HCT116 (cell line): ENCODE data around the gene ITGAE. TPM values are rescaled to one million over a fixed set of nuclear protein-coding genes. Genes with fewer than 3 reads are reported as not detected.

Source experiments
- ATAC-seq: fragments of 200-7000 bp; cut with Tn5 transposase; 2 replicates; pipeline ENCODE4 v1.9.1; 2020; ENCODE audit warnings: mild to moderate bottlenecking, moderate library complexity
- BruUV-seq: library from RNA; stranded (reverse); fragments of 400-500 nt; replicated peaks from 2 replicates; lab custom pipeline; 2021; lab: Mats Ljungman, UMichigan
- CTCF ChIA-PET: fragments of 300-600 bp; sonication (Branson Sonifier 250); formaldehyde crosslinking; loops from one replicate; lab custom pipeline; 2021; ENCODE audit warnings: antibody characterized with exemption; lab: Charles Lee
- POLR2A ChIA-PET: fragments of 300-600, 350-600 bp; sonication (Branson Sonifier 250); formaldehyde crosslinking; loops from one replicate; lab custom pipeline; 2021; ENCODE audit warnings: antibody characterized with exemption; lab: Charles Lee
- RAD21 ChIA-PET, 2 experiments: fragments of 300-600 bp; sonication (Branson Sonifier 250); formaldehyde crosslinking; loops; one replicate each; lab custom pipeline; 2023; ENCODE audit warnings: low total read pairs in 2 of 2; ENCODE audit not compliant: uncharacterized antibody in 2 of 2, unreplicated experiment in 2 of 2, low non-redundant PET in 1 of 2; lab: Charles Lee
- DNase-seq: peaks from one replicate; pipeline ENCODE4 v3.0.0-alpha.2; 2010; ENCODE audit warnings: low read depth, low spot score
- H2AFZ ChIP-seq: fragments of 200-600 bp; shearing (Covaris generic), sonication (generic); 2 replicates; pipeline ENCODE4 v1.6.1; 2017; ENCODE audit warnings: low read depth, mixed run types, mixed read lengths, antibody characterized with exemption, low read length; ENCODE audit not compliant: poor library complexity, severe bottlenecking
- H3K27ac ChIP-seq: 2 replicates; pipeline ENCODE4 v1.5.1; 2012; ENCODE audit warnings: low read depth, low read length
- H3K27me3 ChIP-seq: fragments of 200-600 bp; sonication (generic); 2 replicates; pipeline ENCODE4 v1.6.1; 2016; ENCODE audit warnings: mixed run types, low read length, mixed read lengths; ENCODE audit not compliant: insufficient read depth
- H3K36me3 ChIP-seq, 2 experiments: fragments of 200-500 bp in 1 of 2; fragments of 200-600 bp in 1 of 2; sonication (Bioruptor generic) in 1 of 2; sonication (generic) in 1 of 2; 2 replicates each; pipeline versions ENCODE4 v1.5.1 to v1.6.1; 2014 to 2016; ENCODE audit warnings: low read length in 2 of 2, inconsistent platforms in 1 of 2, mixed read lengths in 1 of 2, mixed run types in 1 of 2; ENCODE audit not compliant: insufficient read depth in 2 of 2, control insufficient read depth in 1 of 2
- H3K4me1 ChIP-seq, 2 experiments: fragments of 200-600 bp in 1 of 2; sonication (generic) in 1 of 2; 2 replicates each; pipeline versions ENCODE4 v1.5.1 to v1.6.1; 2012 to 2017; ENCODE audit warnings: low read length in 2 of 2, inconsistent platforms in 1 of 2, mild to moderate bottlenecking in 1 of 2, mixed read lengths in 1 of 2, mixed run types in 1 of 2, moderate library complexity in 1 of 2; ENCODE audit not compliant: insufficient read depth in 2 of 2, control insufficient read depth in 1 of 2
- H3K4me2 ChIP-seq: fragments of 200-600 bp; sonication (generic); 2 replicates; pipeline ENCODE4 v1.6.1; 2017; ENCODE audit warnings: mixed run types, low read length, mixed read lengths
- H3K4me3 ChIP-seq, 2 experiments: fragments of 200-600 bp in 1 of 2; sonication (generic) in 1 of 2; replicated peaks in 1 of 2; 2 replicates each; pipeline ENCODE4 v1.5.1; 2011 to 2016; ENCODE audit warnings: low read length in 2 of 2, control low read depth in 1 of 2, low read depth in 1 of 2, mild to moderate bottlenecking in 1 of 2, mixed read lengths in 1 of 2, mixed run types in 1 of 2
- H3K79me2 ChIP-seq: fragments of 200-600 bp; sonication (generic); 2 replicates; pipeline ENCODE4 v1.6.1; 2017; ENCODE audit warnings: mild to moderate bottlenecking, mixed run types, low read length, moderate library complexity, mixed read lengths; ENCODE audit not compliant: insufficient read depth
- H3K9ac ChIP-seq: fragments of 200-600 bp; sonication (generic); 2 replicates; pipeline ENCODE4 v1.6.1; 2016; ENCODE audit warnings: low read length, mixed read lengths
- H3K9me2 ChIP-seq: fragments of 200-600 bp; sonication (generic), shearing (Covaris generic); 2 replicates; pipeline ENCODE4 v1.6.1; 2017; ENCODE audit warnings: mixed run types, mild to moderate bottlenecking, moderate library complexity; ENCODE audit not compliant: insufficient read depth
- H3K9me3 ChIP-seq, 2 experiments: fragments of 200-500 bp in 1 of 2; fragments of 200-600 bp in 1 of 2; sonication (Bioruptor generic) in 1 of 2; sonication (generic) in 1 of 2; 2 replicates each; pipeline ENCODE4 v1.6.1; 2014 to 2017; ENCODE audit warnings: low read length in 2 of 2, mixed read lengths in 2 of 2, inconsistent platforms in 1 of 2, low read depth in 1 of 2, mild to moderate bottlenecking in 1 of 2, mixed run types in 1 of 2, moderate library complexity in 1 of 2; ENCODE audit not compliant: control insufficient read depth in 1 of 2, insufficient read depth in 1 of 2
- H4K20me1 ChIP-seq: fragments of 200-600 bp; sonication (generic), shearing (Covaris generic); 2 replicates; pipeline ENCODE4 v1.6.1; 2017; ENCODE audit warnings: mixed run types, mild to moderate bottlenecking, moderate library complexity; ENCODE audit not compliant: insufficient read depth
- ATF3 ChIP-seq: IDR thresholded peaks from 2 replicates; pipeline ENCODE4 v1.6.1; 2012
- CEBPB ChIP-seq: IDR thresholded peaks from 2 replicates; pipeline ENCODE4 v1.6.1; 2012; ENCODE audit warnings: low read depth
- ELF1 ChIP-seq: IDR thresholded peaks from 2 replicates; pipeline ENCODE4 v1.6.1; 2012; ENCODE audit warnings: low read depth, borderline replicate concordance
- FOSL1 ChIP-seq: IDR thresholded peaks from 2 replicates; pipeline ENCODE4 v1.6.1; 2012; ENCODE audit warnings: low read depth
- JUND ChIP-seq: IDR thresholded peaks from 2 replicates; pipeline ENCODE4 v1.6.1; 2012
- MAX ChIP-seq: IDR thresholded peaks from 2 replicates; pipeline ENCODE4 v1.6.1; 2012
- POLR2AphosphoS5 ChIP-seq: IDR thresholded peaks from 2 replicates; pipeline ENCODE4 v1.6.1; 2011; ENCODE audit warnings: mild to moderate bottlenecking, low read depth, low read length, moderate library complexity
- REST ChIP-seq: IDR thresholded peaks from 2 replicates; pipeline ENCODE4 v1.6.1; 2012; ENCODE audit warnings: low read depth
- SIN3A ChIP-seq: IDR thresholded peaks from 2 replicates; pipeline ENCODE4 v1.6.1; 2012; ENCODE audit warnings: low read depth
- SRF ChIP-seq: IDR thresholded peaks from 2 replicates; pipeline ENCODE4 v1.6.1; 2012; ENCODE audit warnings: low read depth
- TCF7L2 ChIP-seq: IDR thresholded peaks from 2 replicates; pipeline ENCODE4 v1.7.0; 2011; ENCODE audit warnings: borderline replicate concordance, inconsistent platforms; ENCODE audit not compliant: insufficient read depth, insufficient read length; ENCODE audit errors: extremely low read depth
- YY1 ChIP-seq: IDR thresholded peaks from 2 replicates; pipeline ENCODE4 v1.6.1; 2011; ENCODE audit warnings: low read length, low read depth, moderate library complexity, mild to moderate bottlenecking; ENCODE audit not compliant: insufficient replicate concordance; ENCODE audit errors: extremely low read depth
- intact Hi-C: fragments of 100-400 bp; cut with micrococcal nuclease; formaldehyde crosslinking; loops from 2 replicates; pipeline ENCODE4 v1.10.0; 2022
- total RNA-seq: library from RNA; stranded (reverse); gene quantifications from one replicate; pipeline ENCODE4 v1.2.1, GENCODE V29; 2021; ENCODE audit not compliant: unreplicated experiment

The ITGAE gene
- total RNA-seq, 1 experiment from 2014 or later = 19.9 TPM

GRCh38 chr17:3796110-3796821, 4.7 kb downstream of the ITGAE start:
- RAD21 ChIA-PET = no interaction called here
- Histone ChIP-seq H3K9me2 (no peaks in the 10 kb centered on the region), H3K79me2 (no peaks in the 10 kb centered on the region), H3K27me3 (no peaks in the 10 kb centered on the region), H3K27ac (no peak overlapping the region), H2AFZ (no peak overlapping the region), H3K4me2 (no peak overlapping the region), H3K4me3 (no peak overlapping the region), H3K9ac (no peak overlapping the region), H3K9me3 (no peaks in the 10 kb centered on the region), H3K4me1 (peaks cover 3 to 6% of the 10 kb centered on the region in 2 experiments; a peak in 3 of 4 replicates), H3K36me3 (no peaks in the 10 kb centered on the region), H4K20me1 (no peaks in the 10 kb centered on the region)
- CTCF ChIA-PET = interaction anchor here (1.4 kb wide), 1 partner anchor 59 kb away, joined by 3 read pairs; no protein-coding TSS in a partner anchor
- POLR2A ChIA-PET = no interaction called here
- no TSS peak for BruUV-seq
- ATAC-seq (no peak), DNase-seq (no peak)
- TF ChIP-seq SIN3A (no peak), CEBPB (no peak), JUND (no peak), ELF1 (no peak), POLR2AphosphoS5 (no peak), FOSL1 (no peak), YY1 (no peak), MAX (no peak), ATF3 (no peak), REST (no peak), SRF (no peak), TCF7L2 (no peak)
- intact Hi-C loops = no loop called here
